Vagina (tissue), 2 donors: ENCODE data around the gene CKMT2. TPM values are rescaled to one million over a fixed set of nuclear protein-coding genes. Genes with fewer than 3 reads are reported as not detected.

Source experiments
- DNase-seq, 2 donors: peaks; one replicate each; pipeline ENCODE4 v3.0.0-alpha.2; 2017; ENCODE audit errors: extremely low spot score in 2 of 2
- H3K27ac ChIP-seq: fragments of 200-600 bp; sonication (generic); one replicate; pipeline ENCODE4 v1.5.1; 2019
- H3K27me3 ChIP-seq: fragments of 200-600 bp; sonication (generic); one replicate; pipeline ENCODE4 v1.5.1; 2019
- H3K36me3 ChIP-seq, 2 donors: fragments of 200-600 bp; sonication (generic); one replicate each; pipeline ENCODE4 v1.5.1; 2017 to 2019
- H3K4me1 ChIP-seq: fragments of 200-600 bp; sonication (generic); one replicate; pipeline ENCODE4 v1.5.1; 2019
- H3K4me3 ChIP-seq, 2 donors: fragments of 200-600 bp; sonication (generic); 1 replicate in 1 of 2; 2 replicates in 1 of 2; pipeline ENCODE4 v1.5.1; 2016 to 2019
- H3K9me3 ChIP-seq: fragments of 200-600 bp; sonication (generic); one replicate; pipeline ENCODE4 v1.5.1; 2019
- CTCF ChIP-seq, 3 experiments: fragments of 450-650 bp in 2 of 3; fragments of 200-600 bp in 1 of 3; sonication (generic) in 1 of 3; IDR thresholded peaks; one replicate each; pipeline ENCODE4 v1.5.1; 2017 to 2019; ENCODE audit warnings: antibody characterized with exemption in 3 of 3, mild to moderate bottlenecking in 2 of 3, moderate library complexity in 2 of 3
- POLR2A ChIP-seq, 2 donors: fragments of 450-650 bp; IDR thresholded peaks; one replicate each; pipeline ENCODE4 v1.6.1; 2017; ENCODE audit warnings: antibody characterized with exemption in 2 of 2, mild to moderate bottlenecking in 2 of 2, moderate library complexity in 2 of 2
- POLR2AphosphoS5 ChIP-seq, 2 donors: sonication (generic); formaldehyde crosslinking; IDR thresholded peaks; one replicate each; pipeline ENCODE4 v1.9.0; 2017; ENCODE audit warnings: antibody characterized with exemption in 2 of 2, mild to moderate bottlenecking in 2 of 2, low read depth in 1 of 2; ENCODE audit not compliant: insufficient read depth in 1 of 2
- intact Hi-C: fragments of 100-400 bp; cut with DNase I; formaldehyde crosslinking; loops from one replicate; pipeline ENCODE4 v1.15.1; 2023
- total RNA-seq: library from RNA; depleted of rRNA; stranded (reverse); fragments of >200 nt; gene quantifications from one replicate; pipeline ENCODE4 v1.2.3, GENCODE V29; 2016

Gene CKMT2
- total RNA-seq, 1 donor from 2014 or later = 3.4 TPM

GRCh38 chr5:81245871-81246235 lies 12.7 kb downstream of the CKMT2 start:
- intact Hi-C loops = no loop called here
- Histone ChIP-seq H3K9me3 (no peaks in the 10 kb centered on the region), H3K4me3 (no peak overlapping the region), H3K27ac (peak overlapping the region; percentile 40), H3K27me3 (no peaks in the 10 kb centered on the region), H3K36me3 (no peaks in the 10 kb centered on the region), H3K4me1 (peaks cover 30% of the 10 kb centered on the region)
- no peak for DNase-seq
- no peak for TF ChIP-seq CTCF (IDR thresholded peaks at IDR 0.05)
- TF ChIP-seq POLR2AphosphoS5 (IDR thresholded peaks at IDR 0.05; ENCODE audit: insufficient read depth in 1 of 2, low read depth in 1 of 2) = no peak
- no peak for TF ChIP-seq POLR2A (IDR thresholded peaks at IDR 0.05)

GRCh38 chr5:81246697-81247096 lies 13.6 kb downstream of the CKMT2 start:
- Histone ChIP-seq H3K9me3 (no peaks in the 10 kb centered on the region), H3K27me3 (no peaks in the 10 kb centered on the region), H3K4me1 (peaks cover 30% of the 10 kb centered on the region), H3K4me3 (no peak overlapping the region), H3K27ac (peak overlapping the region; percentile 40), H3K36me3 (no peaks in the 10 kb centered on the region)
- TF ChIP-seq POLR2AphosphoS5 (IDR thresholded peaks at IDR 0.05; ENCODE audit: insufficient read depth in 1 of 2, low read depth in 1 of 2) (no peak), POLR2A (IDR thresholded peaks at IDR 0.05) (no peak), CTCF (IDR thresholded peaks at IDR 0.05) (no peak)
- intact Hi-C loops = no loop called here
- no peak for DNase-seq

GRCh38 chr5:81247441-81247972 lies 14.4 kb downstream of the CKMT2 start:
- Histone ChIP-seq H3K4me3 (no peak overlapping the region), H3K9me3 (no peaks in the 10 kb centered on the region), H3K27me3 (no peaks in the 10 kb centered on the region), H3K27ac (peak overlapping the region; percentile 40), H3K36me3 (no peaks in the 10 kb centered on the region), H3K4me1 (peaks cover 30% of the 10 kb centered on the region)
- no peak for DNase-seq
- intact Hi-C loops = no loop called here
- no peak for TF ChIP-seq POLR2AphosphoS5 (IDR thresholded peaks at IDR 0.05; ENCODE audit: insufficient read depth in 1 of 2, low read depth in 1 of 2)
- TF ChIP-seq POLR2A (IDR thresholded peaks at IDR 0.05) = no peak
- no peak for TF ChIP-seq CTCF (IDR thresholded peaks at IDR 0.05)

GRCh38 chr5:81249240-81249639 lies 16.1 kb downstream of the CKMT2 start:
- H3K27ac ChIP-seq = no peak overlapping the region
- intact Hi-C loops = no loop called here

More at GRCh38 chr5:81249240-81249639, 16.1 kb downstream of the CKMT2 start:
- H3K4me3 ChIP-seq = no peak overlapping the region
- H3K27me3 ChIP-seq = no peaks in the 10 kb centered on the region
- H3K4me1 ChIP-seq = peaks cover 37% of the 10 kb centered on the region
- H3K36me3 ChIP-seq = no peaks in the 10 kb centered on the region
- no peak for DNase-seq
- TF ChIP-seq POLR2AphosphoS5 (IDR thresholded peaks at IDR 0.05; ENCODE audit: insufficient read depth in 1 of 2, low read depth in 1 of 2) (no peak), POLR2A (IDR thresholded peaks at IDR 0.05) (no peak), CTCF (IDR thresholded peaks at IDR 0.05) (no peak)
- no peaks in the 10 kb centered on the region for H3K9me3 ChIP-seq
